Measurements from ENCODE around the gene NFIB. TPM values are rescaled to one million over a fixed set of nuclear protein-coding genes. Genes with fewer than 3 reads are reported as not detected.

Gene NFIB
- total RNA-seq, 6 experiments from 2014 or later: 0.69 to 6.2 (median 4.4) TPM

DNA sequence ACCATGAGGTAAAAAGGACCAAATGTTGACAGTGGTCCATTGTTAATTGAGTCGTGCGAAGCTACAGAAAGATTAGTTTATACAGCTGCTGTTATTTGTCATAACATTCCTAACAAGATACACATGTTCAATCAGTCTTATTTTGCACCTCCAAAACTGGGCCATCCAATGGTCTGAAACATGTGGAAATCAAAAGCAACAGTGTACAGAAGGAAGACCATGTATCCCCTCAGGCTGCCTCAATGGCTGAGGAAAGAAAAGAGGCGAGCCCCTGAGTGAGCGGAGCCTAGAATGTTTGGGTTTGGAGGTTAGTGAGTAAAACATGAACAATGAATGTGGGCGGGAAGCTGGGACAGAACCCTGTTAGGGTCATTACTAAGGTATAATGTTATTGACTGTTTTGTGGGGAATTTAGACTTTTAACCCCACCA, 35.6 kb downstream of the NFIB start:
- Mint-ChIP-seq H3K9me3 (no peaks in the 10 kb centered on the region), H3K4me3 (peak overlapping the region; percentile 35; the same call in 1 of the 2 replicates), H3K36me3 (ENCODE audit: low read depth) (no peaks in the 10 kb centered on the region), H3K27ac (no peak overlapping the region), H3K27me3 (ENCODE audit: insufficient read depth) (peaks cover 2% of the 10 kb centered on the region), H3K4me1 (ENCODE audit: low read depth) (peaks cover 47% of the 10 kb centered on the region)
- DNase-seq: peak; percentile 15
- TF ChIP-seq, protein P1, sequence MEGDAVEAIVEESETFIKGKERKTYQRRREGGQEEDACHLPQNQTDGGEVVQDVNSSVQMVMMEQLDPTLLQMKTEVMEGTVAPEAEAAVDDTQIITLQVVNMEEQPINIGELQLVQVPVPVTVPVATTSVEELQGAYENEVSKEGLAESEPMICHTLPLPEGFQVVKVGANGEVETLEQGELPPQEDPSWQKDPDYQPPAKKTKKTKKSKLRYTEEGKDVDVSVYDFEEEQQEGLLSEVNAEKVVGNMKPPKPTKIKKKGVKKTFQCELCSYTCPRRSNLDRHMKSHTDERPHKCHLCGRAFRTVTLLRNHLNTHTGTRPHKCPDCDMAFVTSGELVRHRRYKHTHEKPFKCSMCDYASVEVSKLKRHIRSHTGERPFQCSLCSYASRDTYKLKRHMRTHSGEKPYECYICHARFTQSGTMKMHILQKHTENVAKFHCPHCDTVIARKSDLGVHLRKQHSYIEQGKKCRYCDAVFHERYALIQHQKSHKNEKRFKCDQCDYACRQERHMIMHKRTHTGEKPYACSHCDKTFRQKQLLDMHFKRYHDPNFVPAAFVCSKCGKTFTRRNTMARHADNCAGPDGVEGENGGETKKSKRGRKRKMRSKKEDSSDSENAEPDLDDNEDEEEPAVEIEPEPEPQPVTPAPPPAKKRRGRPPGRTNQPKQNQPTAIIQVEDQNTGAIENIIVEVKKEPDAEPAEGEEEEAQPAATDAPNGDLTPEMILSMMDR (IDR thresholded peaks at IDR 0.05): no peak

DNA sequence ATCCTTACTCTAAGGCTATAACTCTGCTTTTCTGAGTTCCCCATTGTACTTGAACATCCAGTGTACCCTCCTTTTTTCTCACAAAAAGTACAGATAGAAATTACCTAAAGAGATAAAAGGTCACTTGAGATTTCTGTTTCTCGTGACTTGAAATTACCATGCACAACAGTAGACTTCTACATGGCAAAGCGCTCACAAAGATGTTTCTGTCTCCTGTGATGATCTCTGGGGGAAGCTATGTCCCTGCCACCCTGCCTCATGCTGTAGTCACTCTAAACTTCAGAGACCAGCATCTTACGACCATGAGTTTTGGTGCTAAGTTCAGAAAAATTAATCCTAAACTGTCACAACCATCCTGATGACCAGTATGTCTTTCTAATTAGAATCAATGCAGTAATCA, 36.2 kb downstream of the NFIB start:
- no peaks in the 10 kb centered on the region for H3K36me3 Mint-ChIP-seq (ENCODE audit: low read depth)
- H3K27ac Mint-ChIP-seq: no peak overlapping the region
- peaks cover 42% of the 10 kb centered on the region for H3K4me1 Mint-ChIP-seq (ENCODE audit: low read depth)
- no peak overlapping the region for H3K4me3 Mint-ChIP-seq
- H3K27me3 Mint-ChIP-seq (ENCODE audit: insufficient read depth): peaks cover 2% of the 10 kb centered on the region
- TF ChIP-seq, protein P1 (IDR thresholded peaks at IDR 0.05): no peak
- no peaks in the 10 kb centered on the region for H3K9me3 Mint-ChIP-seq
- no peak for DNase-seq

DNA sequence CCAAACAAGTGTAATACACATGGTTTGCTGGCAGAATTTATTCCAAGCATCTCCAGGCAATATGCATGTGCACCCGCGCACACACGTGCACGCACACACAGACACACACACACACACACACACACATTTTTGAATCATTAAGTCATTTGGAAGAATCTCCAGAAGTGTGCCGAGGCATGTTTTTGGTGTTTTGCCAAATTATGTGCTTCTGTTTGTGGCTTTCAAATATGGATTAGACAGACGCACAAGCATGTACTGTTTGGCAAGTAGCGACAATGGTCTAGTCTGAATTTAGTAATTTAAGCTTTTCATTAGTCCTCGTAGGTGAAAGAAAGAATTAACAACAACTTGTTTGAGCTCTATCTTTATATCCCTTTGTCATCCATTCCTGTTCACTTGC, 36.7 kb downstream of the NFIB start:
- DNase-seq: peak; percentile 39
- Mint-ChIP-seq H3K4me3 (no peak overlapping the region; the same call in 1 of the 2 replicates), H3K9me3 (no peaks in the 10 kb centered on the region), H3K4me1 (ENCODE audit: low read depth) (peaks cover 42% of the 10 kb centered on the region), H3K27ac (no peak overlapping the region), H3K27me3 (ENCODE audit: insufficient read depth) (peaks cover 2% of the 10 kb centered on the region), H3K36me3 (ENCODE audit: low read depth) (no peaks in the 10 kb centered on the region)
- TF ChIP-seq, protein P1 (IDR thresholded peaks at IDR 0.05): no peak

- DNase-seq: no peak
- Mint-ChIP-seq H3K36me3 (ENCODE audit: low read depth) (no peaks in the 10 kb centered on the region), H3K4me1 (ENCODE audit: low read depth) (peaks cover 41% of the 10 kb centered on the region), H3K27me3 (ENCODE audit: insufficient read depth) (peaks cover 2% of the 10 kb centered on the region), H3K27ac (no peak overlapping the region), H3K9me3 (no peaks in the 10 kb centered on the region), H3K4me3 (no peak overlapping the region)
- TF ChIP-seq, protein P1 (IDR thresholded peaks at IDR 0.05): no peak
These were observed 38.6 kb downstream of the NFIB start for GRCh38 chr9:14275331-14275730.

- no peaks in the 10 kb centered on the region for H3K9me3 Mint-ChIP-seq
- H3K4me1 Mint-ChIP-seq (ENCODE audit: low read depth): peaks cover 29% of the 10 kb centered on the region
- H3K36me3 Mint-ChIP-seq (ENCODE audit: low read depth): no peaks in the 10 kb centered on the region
- H3K27me3 Mint-ChIP-seq (ENCODE audit: insufficient read depth): peaks cover 2% of the 10 kb centered on the region
- H3K27ac Mint-ChIP-seq: no peak overlapping the region
- no peak overlapping the region for H3K4me3 Mint-ChIP-seq
- DNase-seq: no peak
- TF ChIP-seq, protein P1 (IDR thresholded peaks at IDR 0.05): no peak
These were observed 40.2 kb downstream of the NFIB start for GRCh38 chr9:14273696-14274121.

Measured in HFFc6 (cell line).